GM12878 (cell line): ENCODE measurements around the gene MARS1. TPM values are rescaled to one million over a fixed set of nuclear protein-coding genes. Genes with fewer than 3 reads are reported as not detected.
A peak's percentile ranks its signal among the peaks of the same experiment; 100 is the strongest.

Experiments used
- ATAC-seq: fragments of 200-7000 bp; cut with Tn5 transposase; 3 replicates; pipeline ENCODE4 v1.9.1; 2020; ENCODE audit warnings: mild to moderate bottlenecking, moderate library complexity
- BruUV-seq: library from RNA; stranded (reverse); fragments of 400-500 nt; replicated peaks from 2 replicates; lab custom pipeline; 2021; lab: Mats Ljungman, UMichigan
- CTCF ChIA-PET: fragments of 300-600 bp; sonication (Branson Sonifier 250); formaldehyde crosslinking; extraction: SDS; loops from one replicate; lab custom pipeline; 2021; ENCODE audit warnings: inconsistent platforms; lab: Yijun Ruan, JAX
- POLR2A ChIA-PET: fragments of 350-600 bp; formaldehyde crosslinking; extraction: SDS; loops from one replicate; lab custom pipeline; 2021; ENCODE audit warnings: inconsistent platforms; lab: Charles Lee
- RAD21 ChIA-PET: fragments of 300-600 bp; sonication (Branson Sonifier 250); formaldehyde crosslinking; loops from one replicate; lab custom pipeline; 2023; ENCODE audit warnings: antibody characterized with exemption; ENCODE audit not compliant: unreplicated experiment; lab: Charles Lee
- SMC1A ChIA-PET: fragments of 300-600 bp; sonication (Branson Sonifier 250); formaldehyde crosslinking; loops from one replicate; lab custom pipeline; 2023; ENCODE audit not compliant: unreplicated experiment, uncharacterized antibody; lab: Charles Lee
- DNase-seq: peaks from one replicate; pipeline ENCODE4 v3.0.0-alpha.2; 2011; ENCODE audit warnings: low read depth, low spot score
- FAIRE-seq: peaks from 3 replicates; lab custom pipeline; 2011; peaks lifted over from hg19 to GRCh38; lab: Jason Lieb, UNC
- H2AFZ ChIP-seq: 2 replicates; pipeline ENCODE4 v1.6.0; 2011; ENCODE audit warnings: low read depth, low read length, control low read depth; ENCODE audit not compliant: control insufficient read depth
- H3K27ac ChIP-seq: 2 replicates; pipeline ENCODE4 v1.5.1; 2011; ENCODE audit warnings: control low read depth; ENCODE audit not compliant: control insufficient read depth, insufficient read depth
- H3K27me3 ChIP-seq, 2 experiments: replicated peaks in 1 of 2; 2 replicates each; pipeline versions ENCODE4 v1.6.0 to v1.6.1; 2011; ENCODE audit warnings: low read length in 1 of 2; ENCODE audit not compliant: control insufficient read depth in 2 of 2, insufficient read depth in 2 of 2
- H3K36me3 ChIP-seq, 2 experiments: 2 replicates each; pipeline ENCODE4 v1.5.1; 2011; ENCODE audit warnings: low read length in 1 of 2; ENCODE audit not compliant: control insufficient read depth in 2 of 2, insufficient read depth in 2 of 2
- H3K4me1 ChIP-seq: 2 replicates; pipeline ENCODE4 v1.6.1; 2011; ENCODE audit warnings: mild to moderate bottlenecking, low read length, moderate library complexity, mixed read lengths; ENCODE audit not compliant: control insufficient read depth, insufficient read depth
- H3K4me2 ChIP-seq: 2 replicates; pipeline ENCODE4 v1.6.0; 2011; ENCODE audit warnings: control low read depth; ENCODE audit not compliant: control insufficient read depth, insufficient read depth
- H3K4me3 ChIP-seq: fragments of 200-600 bp; sonication (generic); 2 replicates; pipeline ENCODE4 v1.5.1; 2016
- H3K79me2 ChIP-seq: 2 replicates; pipeline ENCODE4 v1.6.0; 2011; ENCODE audit warnings: low read length; ENCODE audit not compliant: control insufficient read depth, insufficient read depth
- H3K9ac ChIP-seq: 2 replicates; pipeline ENCODE4 v1.8.0; 2011; ENCODE audit warnings: low read length, control low read depth, mixed read lengths; ENCODE audit not compliant: control insufficient read depth, insufficient read depth
- H3K9me3 ChIP-seq: replicated peaks from 3 replicates; pipeline ENCODE4 v1.5.1; 2011; ENCODE audit warnings: mild to moderate bottlenecking, low read length; ENCODE audit not compliant: control insufficient read depth, insufficient read depth
- H4K20me1 ChIP-seq: 2 replicates; pipeline ENCODE4 v1.6.0; 2011; ENCODE audit not compliant: control insufficient read depth, insufficient read depth
- ASH2L ChIP-seq: fragments of 300-600, 200-600 bp; sonication (generic); IDR thresholded peaks from 2 replicates; pipeline ENCODE4 v1.6.1; 2017; ENCODE audit warnings: low read depth, mild to moderate bottlenecking, borderline replicate concordance
- BCL11A ChIP-seq: IDR thresholded peaks from 2 replicates; pipeline ENCODE4 v1.6.1; 2011; ENCODE audit warnings: low read depth, low read length
- IKZF2 ChIP-seq, 2 experiments: fragments of 450-650 bp; IDR thresholded peaks; 2 replicates each; pipeline ENCODE4 v1.6.1; 2017; ENCODE audit warnings: mild to moderate bottlenecking in 2 of 2, moderate library complexity in 2 of 2
- NBN ChIP-seq: fragments of 450-650 bp; IDR thresholded peaks from 2 replicates; pipeline ENCODE4 v1.6.1; 2016
- NFYA ChIP-seq: IDR thresholded peaks from 2 replicates; pipeline ENCODE4 v1.6.1; 2011; ENCODE audit warnings: low read depth, mild to moderate bottlenecking, low read length, improper control_type of control experiment, borderline replicate concordance
- NR2C1 ChIP-seq: fragments of 450-650 bp; IDR thresholded peaks from 2 replicates; pipeline ENCODE4 v1.6.1; 2017; ENCODE audit warnings: antibody characterized with exemption, mild to moderate bottlenecking, moderate library complexity
- PAX5 ChIP-seq: IDR thresholded peaks from 2 replicates; pipeline ENCODE4 v1.6.1; 2011; ENCODE audit warnings: low read depth, low read length, borderline replicate concordance
- POLR2A ChIP-seq: IDR thresholded peaks from 2 replicates; pipeline ENCODE4 v1.6.1; 2011; ENCODE audit warnings: low read depth, mild to moderate bottlenecking, low read length
- POLR2AphosphoS2 ChIP-seq: IDR thresholded peaks from 2 replicates; pipeline ENCODE4 v1.6.1; 2011; ENCODE audit warnings: low read depth, mild to moderate bottlenecking, low read length, improper control_type of control experiment, moderate library complexity
- POLR2AphosphoS5 ChIP-seq: IDR thresholded peaks from 2 replicates; pipeline ENCODE4 v1.6.1; 2011; ENCODE audit warnings: mild to moderate bottlenecking, low read length, inconsistent platforms
- RUNX3 ChIP-seq: IDR thresholded peaks from 2 replicates; pipeline ENCODE4 v1.6.1; 2012; ENCODE audit warnings: low read length, inconsistent platforms
- SPI1 ChIP-seq: IDR thresholded peaks from 2 replicates; pipeline ENCODE4 v1.6.1; 2011; ENCODE audit warnings: low read depth, mild to moderate bottlenecking, low read length, moderate library complexity, borderline replicate concordance; ENCODE audit not compliant: insufficient read depth
- USF1 ChIP-seq: IDR thresholded peaks from 2 replicates; pipeline ENCODE4 v1.6.1; 2011; ENCODE audit warnings: borderline replicate concordance, low read depth, mild to moderate bottlenecking, moderate library complexity, mixed read lengths, low read length; ENCODE audit not compliant: insufficient read depth; ENCODE audit errors: extremely low read length
- ZBED1 ChIP-seq: IDR thresholded peaks from 2 replicates; pipeline ENCODE4 v1.6.1; 2016; ENCODE audit warnings: borderline replicate concordance
- ZBTB33 ChIP-seq: fragments of 450-650 bp; IDR thresholded peaks from 2 replicates; pipeline ENCODE4 v1.6.1; 2017; ENCODE audit warnings: mild to moderate bottlenecking
- WGBS: methylation state at CpG from one replicate; pipeline ENCODE4 v1.1.6; 2016; ENCODE audit warnings: low lambda C conversion rate; ENCODE audit not compliant: insufficient replicate concordance, insufficient coverage; ENCODE audit errors: missing lambda C conversion rate; 5-methylcytosine and 5-hydroxymethylcytosine counted together
- in situ Hi-C: fragments of 300-500 bp; cut with MboI; formaldehyde crosslinking; loops from 9 replicates; pipeline ENCODE4 v1.14.3; 2018; ENCODE audit warnings: mixed read lengths
- intact Hi-C: fragments of 100-400 bp; cut with micrococcal nuclease; formaldehyde crosslinking; loops from one replicate; pipeline ENCODE4 v1.14.2; 2022; ENCODE audit not compliant: unreplicated experiment
- polyA plus RNA-seq, 11 experiments: library from polyadenylated mRNA; depleted of rRNA in 4 of 11; unstranded in 6 of 11; stranded (reverse) in 5 of 11; fragments of >200 nt; fragmentation: Nextera tagmentation in 4 of 11; fragmentation: Illumina TruSeq in 1 of 11; extraction: Ambion mirVana in 4 of 11; extraction: Trizol in 1 of 11; gene quantifications; 1 replicate in 1 of 11; 2 replicates in 10 of 11; pipeline versions ENCODE4 v1.2.1 to v1.2.3, GENCODE V29; 2011 to 2016; ENCODE audit warnings: inconsistent platforms in 2 of 11, missing spikeins in 2 of 11, low read depth in 1 of 11
- total RNA-seq, 4 experiments: library from RNA; depleted of rRNA in 3 of 4; stranded (reverse); fragments of >200 nt in 3 of 4; fragmentation: Illumina TruSeq in 1 of 4; extraction: Trizol in 1 of 4; gene quantifications; 2 replicates each; pipeline versions ENCODE4 v1.2.1 to v1.2.3, GENCODE V29; 2013 to 2021

MARS1 gene
- total and polyA plus RNA-seq, 10 of the 15 experiments (the other 5 are each of a cell fraction or from before 2014, with no cell fraction given) = 72.3 to 270 (median 153) TPM

DNA sequence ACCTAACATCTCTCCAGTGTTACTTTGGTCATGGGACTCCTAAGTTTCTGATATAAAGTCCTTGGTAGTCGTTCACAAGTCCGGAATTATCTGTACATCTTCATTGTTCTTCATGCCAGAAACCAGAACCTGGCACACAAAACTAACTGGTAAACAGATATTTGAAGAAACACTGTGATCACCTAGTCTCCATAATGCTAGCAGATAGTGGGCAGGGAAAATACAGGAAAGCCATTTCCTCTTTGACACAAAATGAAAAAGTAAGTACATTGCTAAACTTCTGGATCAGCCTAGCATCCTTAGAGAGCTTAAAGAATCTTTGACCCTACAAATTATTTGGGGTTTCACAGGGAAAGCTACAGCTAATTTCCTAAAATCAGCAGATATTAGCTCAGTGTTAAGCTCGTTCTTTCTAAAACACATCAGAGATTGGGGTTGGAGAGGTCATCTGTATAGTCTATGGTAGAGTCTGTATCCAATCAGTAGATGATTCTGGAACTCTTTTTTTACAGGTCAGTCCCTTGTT, 27.6 kb downstream of the MARS1 start (continued):
- TF ChIP-seq ZBTB33 = no peak
- no peak for TF ChIP-seq IKZF2 (IDR thresholded peaks at IDR 0.05)
- TF ChIP-seq NFYA = no peak
- TF ChIP-seq RUNX3 = no peak
- TF ChIP-seq USF1 = no peak
- no peak for TF ChIP-seq BCL11A

DNA sequence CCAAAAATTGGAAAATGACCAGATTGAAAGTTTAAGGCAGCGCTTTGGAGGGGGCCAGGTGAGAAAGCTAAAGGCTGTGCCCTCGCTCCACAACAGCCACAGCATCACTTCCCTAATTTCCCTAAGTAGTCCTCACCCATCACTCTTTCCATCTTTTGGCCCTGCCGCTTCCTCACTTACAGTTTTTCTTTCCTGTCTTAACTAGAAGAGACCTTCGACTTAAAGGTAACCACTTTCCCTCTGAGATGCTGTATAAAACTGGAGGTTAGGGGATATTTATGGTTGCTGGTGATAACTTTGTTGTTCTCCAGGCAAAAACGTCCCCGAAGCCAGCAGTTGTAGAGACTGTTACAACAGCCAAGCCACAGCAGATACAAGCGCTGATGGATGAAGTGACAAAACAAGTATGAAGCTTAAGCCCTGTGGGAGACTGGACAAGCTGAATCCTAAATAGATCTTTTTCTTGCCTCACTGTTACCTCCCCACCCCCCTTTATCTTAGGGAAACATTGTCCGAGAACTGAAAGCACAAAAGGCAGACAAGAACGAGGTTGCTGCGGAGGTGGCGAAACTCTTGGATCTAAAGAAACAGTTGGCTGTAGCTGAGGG, 28.2 kb downstream of the MARS1 start:
- RAD21 ChIA-PET = no interaction called here
- POLR2A ChIA-PET = interaction anchor here (0.9 kb wide), 1 partner anchor 35 kb away, joined by 4 read pairs; no protein-coding TSS in a partner anchor
- no peak for ATAC-seq
- peaks cover 27% of the 10 kb centered on the region for H3K79me2 ChIP-seq
- H3K36me3 ChIP-seq = peaks cover 33 to 45% of the 10 kb centered on the region in 2 experiments
- H3K9ac ChIP-seq = no peak overlapping the region
- CTCF ChIA-PET = interaction anchor here (1.3 to 4.0 kb wide), 4 partner anchors 8 to 57 kb away, joined by 3 to 13 read pairs (median 4); no protein-coding TSS in a partner anchor
- H3K9me3 ChIP-seq = no peaks in the 10 kb centered on the region
- BruUV-seq = TSS peak; percentile 45
- peaks cover under 1% of the 10 kb centered on the region for H3K4me1 ChIP-seq
- in situ Hi-C loops (no loop called here), intact Hi-C loops (no loop called here)
- 92% methylated on average over 11 of the region's 11 CpGs for WGBS
- H4K20me1 ChIP-seq = peaks cover 4% of the 10 kb centered on the region; the same call in 1 of the 2 replicates
- SMC1A ChIA-PET = interaction anchor here (1.7 to 2.2 kb wide), 2 partner anchors 19 to 22 kb away, joined by 3 to 6 read pairs; no protein-coding TSS in a partner anchor
- TF ChIP-seq POLR2A (peak; percentile 28; the same call in 1 of the 2 replicates), BCL11A (no peak), POLR2AphosphoS2 (peak; percentile 58; the same call in 1 of the 2 replicates), PAX5 (no peak), SPI1 (0 out of 2 replicates have a peak, but pooled peaks have one; percentile 16), IKZF2 (IDR thresholded peaks at IDR 0.05) (no peak), ASH2L (no peak), NBN (no peak), POLR2AphosphoS5 (peak; percentile 50; the same call in 1 of the 2 replicates), NR2C1 (no peak), ZBED1 (0 out of 2 replicates have a peak, but pooled peaks have one; percentile 36)
- H2AFZ ChIP-seq = no peak overlapping the region
- no peaks in the 10 kb centered on the region for H3K27me3 ChIP-seq
- H3K27ac ChIP-seq = no peak overlapping the region
- DNase-seq = no peak
- H3K4me3 ChIP-seq = no peak overlapping the region
- FAIRE-seq = no peak
- no peak overlapping the region for H3K4me2 ChIP-seq
